SK-N-MC (cell line): ENCODE results near the gene CYSTM1.
A peak's percentile ranks its signal among the peaks of the same experiment; 100 is the strongest.
"Not testable (repeated sequence)": the region's sequence is repeated elsewhere in the genome, so short reads cannot be mapped to it uniquely, and the experiment has no call there.

Experiments used
- DNase-seq: peaks from one replicate; pipeline ENCODE4 v3.0.0-alpha.2; 2011; ENCODE audit warnings: low read depth, low spot score
- H3K27ac ChIP-seq: fragments of 200-600 bp; sonication (generic); 2 replicates; pipeline ENCODE4 v1.5.1; 2016; ENCODE audit warnings: mixed run types
- H3K36me3 ChIP-seq: fragments of 200-600 bp; sonication (generic); 2 replicates; pipeline ENCODE4 v1.6.1; 2017; ENCODE audit warnings: antibody characterized with exemption, low read length, mixed read lengths; ENCODE audit not compliant: insufficient read depth
- H3K4me3 ChIP-seq: fragments of 200-600 bp; sonication (generic); 2 replicates; pipeline ENCODE4 v1.5.1; 2016
- H3K9ac ChIP-seq: fragments of 200-600 bp; sonication (generic); 2 replicates; pipeline ENCODE4 v1.8.0; 2017; ENCODE audit warnings: mixed run types, mixed read lengths; ENCODE audit not compliant: insufficient read length
- H3K9me3 ChIP-seq: fragments of 200-600 bp; sonication (generic); 2 replicates; pipeline ENCODE4 v1.6.1; 2017; ENCODE audit warnings: low read depth, mild to moderate bottlenecking, antibody characterized with exemption, low read length, moderate library complexity, mixed read lengths
- EZH2 ChIP-seq: fragments of 200-600 bp; sonication (generic); IDR thresholded peaks from one replicate; pipeline ENCODE4 v1.6.1; 2017; ENCODE audit warnings: antibody characterized with exemption
- FOXP2 ChIP-seq: optimal IDR thresholded peaks from 2 replicates; pipeline ENCODE3; 2011; ENCODE audit warnings: mild to moderate bottlenecking, moderate library complexity; ENCODE audit not compliant: insufficient read depth; ENCODE audit errors: extremely low read length, control extremely low read depth
- POLR2AphosphoS5 ChIP-seq: IDR thresholded peaks from 2 replicates; pipeline ENCODE4 v1.6.1; 2012; ENCODE audit warnings: mild to moderate bottlenecking, low read depth, low read length, borderline replicate concordance

CYSTM1 gene

DNA sequence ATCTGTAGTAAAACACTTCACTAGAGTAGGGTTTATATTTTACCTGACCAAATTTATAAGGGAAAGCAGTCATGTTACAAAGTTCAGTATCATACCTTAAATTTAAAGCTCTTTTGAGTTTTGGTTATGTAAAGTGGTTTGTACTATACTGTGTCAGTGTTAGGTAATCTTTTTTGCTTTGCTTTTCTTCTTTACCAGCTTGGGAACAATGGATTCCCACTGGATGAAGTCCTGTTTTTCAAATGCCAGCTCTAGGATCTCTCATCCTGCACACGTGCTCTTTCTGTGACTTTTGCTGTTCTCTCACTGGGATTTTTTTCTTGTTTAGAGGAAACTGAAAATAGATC, 15.9 kb downstream of the CYSTM1 start:
- TF ChIP-seq POLR2AphosphoS5 (no peak), EZH2 (no peak), FOXP2 (no peak)
- no peaks in the 10 kb centered on the region for H3K9me3 ChIP-seq
- H3K27ac ChIP-seq, result peak overlapping the region; percentile 85; the same call in 1 of the 2 replicates
- DNase-seq, result no peak
- no peak overlapping the region for H3K4me3 ChIP-seq
- no peak overlapping the region for H3K9ac ChIP-seq
- peaks cover 14% of the 10 kb centered on the region; the same call in 1 of the 2 replicates for H3K36me3 ChIP-seq

DNA sequence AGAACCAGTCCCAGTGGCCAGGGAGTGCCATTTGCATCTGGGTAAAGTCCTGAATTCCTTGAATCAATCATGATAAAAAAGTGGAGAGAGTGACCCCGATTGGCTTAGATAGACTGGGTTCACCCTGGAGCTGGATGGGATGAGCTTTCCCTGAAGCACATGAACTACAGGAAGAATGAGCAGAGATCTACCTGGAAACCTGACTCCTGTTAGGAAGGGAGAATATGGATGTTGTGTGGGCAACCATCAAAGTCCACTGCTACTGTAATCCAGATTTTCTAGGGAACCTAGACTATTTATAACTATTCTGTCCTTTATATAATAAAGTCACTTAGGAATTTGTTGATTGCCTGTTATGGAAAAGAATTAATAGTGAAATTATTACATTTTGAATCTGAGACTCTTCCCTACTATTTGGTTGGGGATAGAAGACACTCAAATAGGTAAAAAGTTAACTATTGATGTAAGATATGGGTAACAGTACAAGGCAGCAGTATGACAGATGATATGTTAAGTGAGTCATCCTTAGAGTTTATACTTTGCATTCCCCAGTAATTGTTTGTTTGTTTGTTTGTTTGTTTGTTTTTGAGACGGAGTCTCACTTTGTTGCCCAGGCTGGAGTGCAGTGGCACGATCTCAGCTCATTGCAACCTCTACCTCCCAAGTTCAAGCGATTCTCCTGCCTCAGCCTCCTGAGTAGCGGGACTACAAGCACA, 17.9 kb downstream of the CYSTM1 start:
- DNase-seq, result no peak
- peaks cover 14% of the 10 kb centered on the region; the same call in 1 of the 2 replicates for H3K36me3 ChIP-seq
- no peak overlapping the region for H3K9ac ChIP-seq
- no peak overlapping the region for H3K4me3 ChIP-seq
- H3K27ac ChIP-seq, result no peak overlapping the region
- TF ChIP-seq EZH2 (no peak), FOXP2 (no peak), POLR2AphosphoS5 (no peak)
- H3K9me3 ChIP-seq, result no peaks in the 10 kb centered on the region

DNA sequence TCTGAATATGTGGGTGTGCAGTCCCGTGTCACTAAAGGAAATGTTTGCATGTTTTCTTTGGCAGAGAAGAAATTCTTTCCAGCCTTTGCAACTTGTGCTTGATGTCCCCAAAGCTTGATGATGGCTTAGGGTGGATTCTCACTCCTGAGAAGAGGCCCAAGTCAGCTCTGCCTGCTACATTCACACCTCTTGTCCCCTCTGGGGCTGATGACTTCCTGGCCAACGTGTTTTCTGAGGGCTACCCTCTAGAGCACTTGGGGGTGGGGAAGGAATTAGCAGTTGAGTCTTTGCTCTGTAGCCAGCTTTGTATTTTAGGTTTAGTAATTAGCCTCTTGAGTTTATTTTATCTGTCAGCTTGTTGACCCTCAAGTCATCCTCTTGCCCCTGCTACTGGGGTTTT, 19.7 kb downstream of the CYSTM1 start:
- Histone ChIP-seq H3K36me3 (peaks cover 6% of the 10 kb centered on the region; the same call in 1 of the 2 replicates), H3K27ac (no peak overlapping the region), H3K9ac (no peak overlapping the region), H3K9me3 (no peaks in the 10 kb centered on the region), H3K4me3 (no peak overlapping the region)
- DNase-seq, result no peak
- TF ChIP-seq EZH2, result no peak
- no peak for TF ChIP-seq FOXP2
- TF ChIP-seq POLR2AphosphoS5, result no peak

DNA sequence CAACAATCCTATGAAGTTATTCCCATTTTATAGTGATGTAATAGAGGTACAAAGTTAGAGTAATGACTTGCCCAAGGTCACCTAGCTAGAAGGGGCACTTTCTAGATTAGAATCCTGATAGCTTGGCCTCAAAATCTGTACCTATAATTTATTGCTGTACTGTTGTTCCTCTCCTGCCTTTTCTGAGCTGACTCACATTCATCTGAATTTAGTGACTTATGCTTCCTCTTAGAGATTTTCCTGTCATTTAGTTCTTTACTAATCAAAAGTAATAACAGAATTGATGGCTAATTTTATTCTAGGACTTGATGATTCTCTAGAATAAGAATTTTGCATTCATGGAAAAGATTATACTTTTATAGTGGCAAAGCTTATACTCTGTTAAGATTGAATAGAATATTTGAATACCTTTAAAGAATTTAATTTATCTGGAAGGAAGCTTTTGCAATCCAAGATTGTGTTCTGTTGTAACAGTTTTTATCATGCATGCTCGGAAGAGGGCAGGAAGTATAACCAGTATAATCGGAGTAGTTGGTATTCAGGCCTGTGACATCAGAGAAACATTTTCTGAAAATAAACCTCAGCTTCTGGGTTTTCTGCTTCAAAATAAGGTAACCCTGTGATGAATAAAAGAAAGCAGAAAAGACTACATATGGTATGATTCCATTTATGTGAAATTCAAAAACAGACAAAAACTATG, 21.3 kb downstream of the CYSTM1 start:
- Histone ChIP-seq H3K36me3 (peaks cover 6% of the 10 kb centered on the region; the same call in 1 of the 2 replicates), H3K4me3 (no peak overlapping the region), H3K9ac (no peak overlapping the region), H3K27ac (no peak overlapping the region), H3K9me3 (no peaks in the 10 kb centered on the region)
- no peak for TF ChIP-seq EZH2
- TF ChIP-seq POLR2AphosphoS5, result no peak
- TF ChIP-seq FOXP2, result no peak
- no peak for DNase-seq

DNA sequence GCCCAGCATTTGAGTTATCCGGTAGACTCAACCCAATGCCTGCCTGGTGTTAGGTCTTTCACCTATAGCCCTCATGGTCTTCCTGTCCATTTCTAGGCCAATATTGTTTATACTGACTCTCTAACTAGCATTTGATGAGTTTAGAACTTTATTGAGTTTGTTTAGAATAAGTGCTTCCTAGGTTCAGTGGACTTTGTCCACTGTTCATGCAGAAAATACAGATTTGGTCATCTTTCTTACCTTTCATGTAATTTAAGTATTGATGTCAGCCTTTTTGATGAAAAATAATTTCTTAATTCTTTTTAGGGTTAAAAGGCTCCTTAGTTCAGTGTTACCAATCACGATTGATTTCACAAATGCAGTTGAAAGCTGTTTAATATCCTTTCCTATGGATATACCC, 22.0 kb downstream of the CYSTM1 start:
- no peak for DNase-seq
- Histone ChIP-seq H3K36me3 (peaks cover 6% of the 10 kb centered on the region; the same call in 1 of the 2 replicates), H3K9me3 (no peaks in the 10 kb centered on the region), H3K9ac (no peak overlapping the region), H3K4me3 (no peak overlapping the region), H3K27ac (no peak overlapping the region)
- TF ChIP-seq POLR2AphosphoS5 (no peak), EZH2 (no peak), FOXP2 (no peak)

DNA sequence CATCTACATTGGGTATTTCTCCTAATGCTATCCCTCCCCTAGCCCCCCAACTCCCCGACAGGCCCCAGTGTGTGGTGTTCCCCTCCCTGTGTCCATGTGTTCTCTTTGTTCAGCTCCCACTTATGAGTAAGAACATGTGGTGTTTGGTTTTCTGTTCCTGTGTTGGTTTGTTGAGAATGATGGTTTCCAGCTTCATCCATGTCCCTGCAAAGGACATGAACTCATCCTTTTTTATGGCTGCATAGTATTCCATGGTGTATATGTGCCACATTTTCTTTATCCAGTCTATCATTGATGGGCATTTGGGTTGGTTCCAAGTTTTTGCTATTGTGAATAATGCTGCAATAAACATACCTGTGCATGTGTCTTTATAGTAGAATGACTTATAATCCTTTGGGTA, 23.9 kb downstream of the CYSTM1 start:
- H3K9me3 ChIP-seq, H3K27ac ChIP-seq, H3K9ac ChIP-seq, DNase-seq, H3K4me3 ChIP-seq, H3K36me3 ChIP-seq: not testable (repeated sequence)

DNA sequence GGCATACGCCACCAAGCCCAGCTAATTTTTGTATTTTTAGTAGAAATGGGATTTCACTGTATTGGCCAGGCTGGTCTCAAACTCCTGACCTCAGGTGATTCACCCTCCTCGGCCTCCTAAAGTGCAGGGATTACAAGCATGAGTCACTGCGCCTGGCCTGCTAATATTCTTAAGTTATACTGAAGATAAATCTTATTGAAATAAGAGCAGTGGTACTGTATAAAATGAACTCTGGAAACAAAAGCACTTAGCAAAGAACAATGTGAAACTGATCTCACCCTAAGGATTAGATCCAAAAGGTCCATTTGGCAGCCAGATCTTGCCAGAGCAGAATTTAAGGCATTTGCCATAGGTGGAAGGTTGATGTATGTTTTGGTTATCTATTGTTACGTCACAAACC, 27.1 kb downstream of the CYSTM1 start:
- TF ChIP-seq FOXP2 (no peak), EZH2 (no peak), POLR2AphosphoS5 (no peak)
- Histone ChIP-seq H3K9me3 (no peaks in the 10 kb centered on the region), H3K9ac (no peak overlapping the region), H3K36me3 (no peaks in the 10 kb centered on the region), H3K4me3 (no peak overlapping the region), H3K27ac (no peak overlapping the region)
- no peak for DNase-seq

DNA sequence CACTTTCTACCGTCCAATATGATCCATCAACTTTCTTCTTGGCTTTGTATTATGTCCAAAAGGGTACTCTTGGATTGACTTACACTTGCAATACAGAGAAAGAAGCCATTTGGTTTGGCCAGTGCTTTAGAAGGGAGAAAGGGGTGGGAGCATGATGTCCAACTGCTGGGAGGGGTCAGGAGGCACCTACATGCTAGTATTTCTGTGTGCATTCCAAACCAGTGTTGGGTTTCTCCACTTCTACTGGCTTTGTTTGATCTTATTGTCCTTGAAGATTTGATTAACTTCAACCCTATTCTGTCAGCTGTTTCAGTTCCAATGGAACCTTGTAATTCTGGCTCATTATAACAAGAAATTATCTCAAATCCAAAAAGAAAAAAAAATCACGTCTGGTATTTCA, 27.6 kb downstream of the CYSTM1 start:
- Histone ChIP-seq H3K36me3 (no peaks in the 10 kb centered on the region), H3K9ac (no peak overlapping the region), H3K27ac (no peak overlapping the region), H3K9me3 (no peaks in the 10 kb centered on the region), H3K4me3 (no peak overlapping the region)
- TF ChIP-seq POLR2AphosphoS5, result no peak
- no peak for TF ChIP-seq EZH2
- no peak for TF ChIP-seq FOXP2
- DNase-seq, result no peak

DNA sequence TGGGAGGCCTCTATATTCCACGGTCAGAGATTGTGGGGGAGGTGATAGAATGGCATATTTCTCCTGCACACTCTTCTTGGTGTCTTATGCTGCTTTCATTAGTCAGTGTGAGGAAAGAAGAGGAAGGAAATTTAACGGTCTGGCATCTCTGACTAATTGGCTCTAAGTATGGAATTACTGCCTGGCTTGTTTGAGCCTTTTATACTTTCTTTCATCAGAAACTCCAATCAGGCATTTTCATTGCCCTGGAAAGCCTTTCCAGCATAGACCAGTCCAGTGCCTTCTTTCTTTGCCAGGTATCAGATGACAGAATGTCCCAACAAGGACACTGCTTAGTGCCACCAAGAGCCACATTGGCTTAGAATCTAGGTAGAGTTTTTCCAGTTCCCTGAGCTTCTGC, 30.2 kb downstream of the CYSTM1 start:
- Histone ChIP-seq H3K9ac (no peak overlapping the region), H3K27ac (no peak overlapping the region), H3K9me3 (no peaks in the 10 kb centered on the region), H3K4me3 (no peak overlapping the region), H3K36me3 (no peaks in the 10 kb centered on the region)
- TF ChIP-seq FOXP2 (no peak), POLR2AphosphoS5 (no peak), EZH2 (no peak)
- DNase-seq, result no peak
